Germinal center (tissue), 1 donor: Measurements from ENCODE around the gene ADGRV1.
"Not testable (repeated sequence)": the region's sequence is repeated elsewhere in the genome, so short reads cannot be mapped to it uniquely, and the experiment has no call there.

ENCODE experiments used
- DNase-seq: peaks from one replicate; pipeline ENCODE4 v3.0.0; 2012; ENCODE audit warnings: mixed read lengths, low spot score

ADGRV1 gene

GRCh38 chr5:90741022-90741564 lies 182.5 kb downstream of the ADGRV1 start:
- DNase-seq: no peak

GRCh38 chr5:90746119-90746518 lies 187.5 kb downstream of the ADGRV1 start:
- DNase-seq: no peak

GRCh38 chr5:90747175-90747574 lies 188.6 kb downstream of the ADGRV1 start:
- DNase-seq: no peak

- no peak for DNase-seq
Observed at GRCh38 chr5:90747693-90748092, 189.1 kb downstream of the ADGRV1 start.

GRCh38 chr5:90759119-90759518 lies 200.5 kb downstream of the ADGRV1 start:
- no peak for DNase-seq

- DNase-seq: no peak
Observed at GRCh38 chr5:90767710-90768109, 209.1 kb downstream of the ADGRV1 start.

- not testable (repeated sequence) for DNase-seq
Observed at GRCh38 chr5:90770006-90770541, 211.5 kb downstream of the ADGRV1 start.

- no peak for DNase-seq
Observed at GRCh38 chr5:90777959-90778358, 219.4 kb downstream of the ADGRV1 start.

- DNase-seq: peak; percentile 4
Observed at GRCh38 chr5:90783460-90784333, 225.1 kb downstream of the ADGRV1 start.

- DNase-seq: no peak
Observed at GRCh38 chr5:90786756-90787155, 228.2 kb downstream of the ADGRV1 start.

- DNase-seq: no peak
Observed at GRCh38 chr5:90792725-90793124, 234.1 kb downstream of the ADGRV1 start.

- no peak for DNase-seq
Observed at GRCh38 chr5:90793183-90793582, 234.6 kb downstream of the ADGRV1 start.

- DNase-seq: not testable (repeated sequence)
Observed at GRCh38 chr5:90796919-90797318, 238.3 kb downstream of the ADGRV1 start.

GRCh38 chr5:90800082-90800481 lies 241.5 kb downstream of the ADGRV1 start:
- DNase-seq: not testable (repeated sequence)

GRCh38 chr5:90800515-90800914 lies 241.9 kb downstream of the ADGRV1 start:
- DNase-seq: not testable (repeated sequence)

- peak; percentile 10 for DNase-seq
Observed at GRCh38 chr5:90802474-90803317, 244.1 kb downstream of the ADGRV1 start.

- no peak for DNase-seq
Observed at GRCh38 chr5:90803381-90803780, 244.8 kb downstream of the ADGRV1 start.

GRCh38 chr5:90803876-90804275 lies 245.3 kb downstream of the ADGRV1 start:
- no peak for DNase-seq

GRCh38 chr5:90807496-90807895 lies 248.9 kb downstream of the ADGRV1 start:
- DNase-seq: no peak

GRCh38 chr5:90809311-90810056 lies 250.9 kb downstream of the ADGRV1 start:
- DNase-seq: no peak

- DNase-seq: no peak
Observed at GRCh38 chr5:90810211-90810610, 251.6 kb downstream of the ADGRV1 start.

- DNase-seq: no peak
Observed at GRCh38 chr5:90813392-90813791, 254.8 kb downstream of the ADGRV1 start.
